Measurements from ENCODE around the gene KLK2. TPM values are rescaled to one million over a fixed set of nuclear protein-coding genes. Genes with fewer than 3 reads are reported as not detected.
A peak's percentile ranks its signal among the peaks of the same experiment; 100 is the strongest.

Gene KLK2
- total and polyA plus RNA-seq, 2 of the 4 experiments (the other 2 are of a cell fraction): not detected

- H2AK5ac ChIP-seq (ENCODE audit: low read depth, low read length): no peak overlapping the region
- H3K14ac ChIP-seq (replicated peaks; ENCODE audit: low read depth, low read length): no peak overlapping the region
- no peak overlapping the region for H4K8ac ChIP-seq (ENCODE audit: low read depth in 2 of 2, low read length in 2 of 2)
- ATAC-seq (ENCODE audit: low read depth): no peak
- no peaks in the 10 kb centered on the region for H4K20me1 ChIP-seq (ENCODE audit: insufficient read depth, low read length)
- H3K18ac ChIP-seq (ENCODE audit: low read depth, low read length): no peak overlapping the region
- no peaks in the 10 kb centered on the region for H3K27me3 ChIP-seq (ENCODE audit: control insufficient read depth, insufficient read depth, low read length)
- no peaks in the 10 kb centered on the region for H3K4me1 ChIP-seq (ENCODE audit: control insufficient read depth, insufficient read depth, low read length)
- TF ChIP-seq FOS (IDR thresholded peaks at IDR 0.05; ENCODE audit: low read depth, low read length) (no peak), MXI1 (IDR thresholded peaks at IDR 0.05; ENCODE audit: borderline replicate concordance, low read depth, low read length) (no peak), BHLHE40 (IDR thresholded peaks at IDR 0.05; ENCODE audit: low read depth, low read length) (no peak), RAD21 (IDR thresholded peaks at IDR 0.05; ENCODE audit: low read length) (no peak), CEBPB (IDR thresholded peaks at IDR 0.05; ENCODE audit: low read depth, low read length) (no peak), POLR2A (IDR thresholded peaks at IDR 0.05; ENCODE audit: low read depth, low read length) (no peak), RCOR1 (IDR thresholded peaks at IDR 0.05; ENCODE audit: insufficient replicate concordance, low read length) (no peak), RFX5 (IDR thresholded peaks at IDR 0.05; ENCODE audit: low read depth, low read length) (no peak), CTCF (conservative IDR thresholded peaks at IDR 0.05; ENCODE audit: low read depth, low read length) (no peak), MAFK (IDR thresholded peaks at IDR 0.05; ENCODE audit: low read depth, low read length) (no peak), CHD1 (IDR thresholded peaks at IDR 0.05; ENCODE audit: low read depth, low read length) (no peak), USF2 (IDR thresholded peaks at IDR 0.05; ENCODE audit: low read depth, low read length) (no peak), MAZ (IDR thresholded peaks at IDR 0.05; ENCODE audit: borderline replicate concordance, low read depth, low read length) (no peak), NFE2L2 (IDR thresholded peaks at IDR 0.05; ENCODE audit: low read depth, low read length) (no peak), ELK1 (IDR thresholded peaks at IDR 0.05; ENCODE audit: borderline replicate concordance, low read depth, low read length) (no peak), SMC3 (IDR thresholded peaks at IDR 0.05; ENCODE audit: low read depth, low read length) (no peak)
- no TSS peak for BruUV-seq (replicated peaks)
- H3K56ac ChIP-seq (ENCODE audit: extremely low read depth, insufficient read depth, low read length): no peak overlapping the region
- ChIA-PET POLR2A (ENCODE audit: unreplicated experiment) (no interaction called here), CTCF (no interaction called here)
- peak overlapping the region; percentile 19 for H2AK9ac ChIP-seq (replicated peaks; ENCODE audit: low read depth, low read length, poor library complexity)
- H3K4me2 ChIP-seq (ENCODE audit: low read depth, low read length): no peak overlapping the region
- peak overlapping the region; percentile 21 for H2AFZ ChIP-seq (replicated peaks; ENCODE audit: low read length, poor library complexity)
- H3K9me3 ChIP-seq (ENCODE audit: control insufficient read depth, insufficient read depth, low read length): no peaks in the 10 kb centered on the region
- H2BK120ac ChIP-seq (ENCODE audit: low read depth, low read length): no peak overlapping the region
- H3K4me3 ChIP-seq (ENCODE audit: insufficient read depth, low read depth, low read length): no peak overlapping the region
- in situ Hi-C loops (cut with MboI; ENCODE audit: low sequenced_read_pairs): no loop called here
- no peaks in the 10 kb centered on the region for H3K9me1 ChIP-seq (ENCODE audit: insufficient read depth, low read length)
- no peak overlapping the region for H3K27ac ChIP-seq (ENCODE audit: insufficient read depth, low read length)
- 42% methylated on average over 7 of the region's 26 CpGs; no CpG with 5 or more reads in 1 of the 2 experiments for WGBS, 2 experiments (ENCODE audit: extremely low coverage in 2 of 2, insufficient read length in 1 of 2)
- H2BK5ac ChIP-seq (ENCODE audit: low read depth, low read length, poor library complexity, severe bottlenecking): no peak overlapping the region
- no peak overlapping the region for H3K9ac ChIP-seq (ENCODE audit: low read depth, low read length)
- dilution Hi-C loops (cut with HindIII; ENCODE audit: low sequenced_read_pairs, unreplicated experiment): no loop called here
- DNase-seq: peak; percentile 3
- H3K36me3 ChIP-seq (ENCODE audit: control insufficient read depth, insufficient read depth, low read length): no peaks in the 10 kb centered on the region
- intact Hi-C loops (cut with micrococcal nuclease): no loop called here
- H3K23ac ChIP-seq (ENCODE audit: low read depth, low read length): no peak overlapping the region
- no peak overlapping the region for H2BK20ac ChIP-seq (ENCODE audit: low read depth, low read length)
- no peak overlapping the region for H2BK15ac ChIP-seq (ENCODE audit: low read depth, low read length)
- no peak overlapping the region for H4K5ac ChIP-seq (ENCODE audit: low read depth, low read length)
- H3K4ac ChIP-seq (ENCODE audit: low read depth, low read length): no peak overlapping the region
- no peak overlapping the region for H4K91ac ChIP-seq (ENCODE audit: insufficient read depth, low read depth, low read length)
- H3K79me1 ChIP-seq (ENCODE audit: low read depth in 1 of 2, low read length in 2 of 2): no peaks in the 10 kb centered on the region
Measured at GRCh38 chr19:50870417-50871089, 2.7 kb upstream of the KLK2 start.
